GM23338 (cell line): ENCODE results near the gene FAM20C.

ENCODE experiments used
- CREB1 ChIP-seq: fragments of 250-450 bp; sonication (Bioruptor Pico); IDR thresholded peaks from 2 replicates; pipeline ENCODE4 v1.5.0; 2020; ENCODE audit warnings: low read depth, mild to moderate bottlenecking, moderate library complexity
- CTCF ChIP-seq, 2 experiments: fragments of 200-600 bp in 1 of 2; sonication (generic) in 1 of 2; conservative IDR thresholded peaks; 2 replicates each; pipeline versions ENCODE4 v1.5.1 to v1.6.1; 2016 to 2017; ENCODE audit warnings: antibody characterized with exemption in 2 of 2, low read depth in 2 of 2, mild to moderate bottlenecking in 2 of 2, moderate library complexity in 1 of 2
- EZH2 ChIP-seq: fragments of 200-600 bp; sonication (generic); IDR thresholded peaks from one replicate; pipeline ENCODE4 v1.8.0; 2017; ENCODE audit warnings: antibody characterized with exemption, mild to moderate bottlenecking, low read depth; ENCODE audit not compliant: unreplicated experiment
- EZH2phosphoT487 ChIP-seq: fragments of 200-600 bp; sonication (generic); IDR thresholded peaks from one replicate; pipeline ENCODE4 v1.8.1; 2018; ENCODE audit warnings: antibody characterized with exemption; ENCODE audit not compliant: unreplicated experiment
- JUNB ChIP-seq: IDR thresholded peaks from one replicate; pipeline ENCODE4 v1.6.1; 2016; ENCODE audit warnings: antibody characterized with exemption; ENCODE audit not compliant: unreplicated experiment
- POLR2AphosphoS5 ChIP-seq: IDR thresholded peaks from 2 replicates; pipeline ENCODE4 v1.6.1; 2016; ENCODE audit warnings: antibody characterized with exemption, low read depth
- TF ChIP-seq, protein P1 (sequence below): IDR thresholded peaks from one replicate; pipeline ENCODE4 v1.6.1; 2018; ENCODE audit warnings: antibody characterized with exemption; ENCODE audit not compliant: unreplicated experiment
- TF ChIP-seq, protein P2 (sequence below): IDR thresholded peaks from 2 replicates; pipeline ENCODE4 v1.6.1; 2016; ENCODE audit warnings: antibody characterized with exemption

DNA sequence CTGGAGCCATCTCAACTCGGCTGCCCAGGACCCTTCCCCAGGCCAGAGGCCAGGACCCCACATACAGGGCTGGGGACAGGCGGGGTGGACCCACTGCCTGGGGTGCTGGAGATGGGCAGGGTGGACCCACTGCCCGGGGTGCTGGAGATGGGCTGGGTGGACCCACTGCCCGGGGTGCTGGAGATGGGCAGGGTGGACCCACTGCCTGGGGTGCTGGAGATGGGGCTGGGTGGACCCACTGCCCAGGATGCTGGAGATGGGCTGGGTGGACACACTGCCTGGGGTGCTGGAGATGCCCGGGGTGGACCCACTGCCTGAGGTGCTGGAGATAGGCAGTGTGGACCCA is 65.2 kb downstream of the FAM20C start:
- TF ChIP-seq CTCF (conservative IDR thresholded peaks at IDR 0.05; ENCODE audit: low read depth in 2 of 2) (no peak), JUNB (no peak), EZH2 (no peak), POLR2AphosphoS5 (no peak), EZH2phosphoT487 (no peak), CREB1 (CRISPR knock-in tag) (no peak)
- TF ChIP-seq, protein P1, sequence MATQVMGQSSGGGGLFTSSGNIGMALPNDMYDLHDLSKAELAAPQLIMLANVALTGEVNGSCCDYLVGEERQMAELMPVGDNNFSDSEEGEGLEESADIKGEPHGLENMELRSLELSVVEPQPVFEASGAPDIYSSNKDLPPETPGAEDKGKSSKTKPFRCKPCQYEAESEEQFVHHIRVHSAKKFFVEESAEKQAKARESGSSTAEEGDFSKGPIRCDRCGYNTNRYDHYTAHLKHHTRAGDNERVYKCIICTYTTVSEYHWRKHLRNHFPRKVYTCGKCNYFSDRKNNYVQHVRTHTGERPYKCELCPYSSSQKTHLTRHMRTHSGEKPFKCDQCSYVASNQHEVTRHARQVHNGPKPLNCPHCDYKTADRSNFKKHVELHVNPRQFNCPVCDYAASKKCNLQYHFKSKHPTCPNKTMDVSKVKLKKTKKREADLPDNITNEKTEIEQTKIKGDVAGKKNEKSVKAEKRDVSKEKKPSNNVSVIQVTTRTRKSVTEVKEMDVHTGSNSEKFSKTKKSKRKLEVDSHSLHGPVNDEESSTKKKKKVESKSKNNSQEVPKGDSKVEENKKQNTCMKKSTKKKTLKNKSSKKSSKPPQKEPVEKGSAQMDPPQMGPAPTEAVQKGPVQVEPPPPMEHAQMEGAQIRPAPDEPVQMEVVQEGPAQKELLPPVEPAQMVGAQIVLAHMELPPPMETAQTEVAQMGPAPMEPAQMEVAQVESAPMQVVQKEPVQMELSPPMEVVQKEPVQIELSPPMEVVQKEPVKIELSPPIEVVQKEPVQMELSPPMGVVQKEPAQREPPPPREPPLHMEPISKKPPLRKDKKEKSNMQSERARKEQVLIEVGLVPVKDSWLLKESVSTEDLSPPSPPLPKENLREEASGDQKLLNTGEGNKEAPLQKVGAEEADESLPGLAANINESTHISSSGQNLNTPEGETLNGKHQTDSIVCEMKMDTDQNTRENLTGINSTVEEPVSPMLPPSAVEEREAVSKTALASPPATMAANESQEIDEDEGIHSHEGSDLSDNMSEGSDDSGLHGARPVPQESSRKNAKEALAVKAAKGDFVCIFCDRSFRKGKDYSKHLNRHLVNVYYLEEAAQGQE: no peak
- TF ChIP-seq, protein P2, sequence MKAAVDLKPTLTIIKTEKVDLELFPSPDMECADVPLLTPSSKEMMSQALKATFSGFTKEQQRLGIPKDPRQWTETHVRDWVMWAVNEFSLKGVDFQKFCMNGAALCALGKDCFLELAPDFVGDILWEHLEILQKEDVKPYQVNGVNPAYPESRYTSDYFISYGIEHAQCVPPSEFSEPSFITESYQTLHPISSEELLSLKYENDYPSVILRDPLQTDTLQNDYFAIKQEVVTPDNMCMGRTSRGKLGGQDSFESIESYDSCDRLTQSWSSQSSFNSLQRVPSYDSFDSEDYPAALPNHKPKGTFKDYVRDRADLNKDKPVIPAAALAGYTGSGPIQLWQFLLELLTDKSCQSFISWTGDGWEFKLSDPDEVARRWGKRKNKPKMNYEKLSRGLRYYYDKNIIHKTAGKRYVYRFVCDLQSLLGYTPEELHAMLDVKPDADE: no peak
